HG03039 (cell line): ENCODE data around the gene GLIS1.

Experiments used
- ATAC-seq: cut with Tn5 transposase; IDR thresholded peaks from one replicate; pipeline ENCODE4 v1.9.1; 2021; ENCODE audit warnings: mild to moderate bottlenecking, moderate library complexity; ENCODE audit not compliant: unreplicated experiment

Gene GLIS1

DNA sequence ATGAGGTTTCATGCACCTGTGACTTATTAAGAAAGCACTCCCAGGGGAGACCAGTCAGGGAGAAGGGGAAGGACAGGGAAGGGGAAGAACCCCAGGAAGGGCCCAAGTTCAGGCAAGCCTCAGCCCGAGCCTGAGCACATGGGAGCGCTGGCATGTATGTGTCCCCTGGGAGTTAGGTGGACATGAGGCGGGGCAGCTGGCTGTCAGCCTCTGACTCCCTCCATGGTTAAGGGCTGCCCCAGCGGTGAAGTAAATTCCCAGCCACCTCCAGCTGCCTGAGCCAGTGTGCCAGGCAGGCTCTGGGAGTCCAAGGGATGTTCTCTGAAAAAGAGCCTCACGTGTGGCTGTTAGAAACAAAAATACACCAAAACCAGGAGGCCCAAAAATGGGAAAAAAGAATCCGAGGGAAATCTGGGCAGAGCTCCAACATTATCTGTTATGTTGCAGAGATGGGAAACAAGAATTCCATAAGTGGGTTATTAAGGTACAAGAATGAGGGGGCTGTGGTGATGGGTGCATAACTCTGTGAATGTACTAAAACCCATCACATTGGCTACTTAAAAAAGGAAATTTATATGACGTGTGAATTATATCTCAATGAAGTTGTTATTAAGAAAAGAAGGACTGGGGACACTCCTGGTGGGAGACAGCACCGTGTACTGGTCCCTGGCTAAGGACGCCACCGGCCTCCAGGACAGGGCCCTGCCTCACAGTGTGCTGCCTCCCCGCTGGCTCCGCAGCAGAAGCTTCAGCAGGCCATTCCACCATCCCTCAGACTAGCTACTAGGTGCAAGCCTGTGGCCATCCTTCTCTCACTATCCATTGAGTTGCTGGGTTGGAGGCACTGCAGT, 261.1 kb downstream of the GLIS1 start:
- no peak for ATAC-seq

- no peak for ATAC-seq
These were observed 262.4 kb downstream of the GLIS1 start for GRCh38 chr1:53476579-53476978.

DNA sequence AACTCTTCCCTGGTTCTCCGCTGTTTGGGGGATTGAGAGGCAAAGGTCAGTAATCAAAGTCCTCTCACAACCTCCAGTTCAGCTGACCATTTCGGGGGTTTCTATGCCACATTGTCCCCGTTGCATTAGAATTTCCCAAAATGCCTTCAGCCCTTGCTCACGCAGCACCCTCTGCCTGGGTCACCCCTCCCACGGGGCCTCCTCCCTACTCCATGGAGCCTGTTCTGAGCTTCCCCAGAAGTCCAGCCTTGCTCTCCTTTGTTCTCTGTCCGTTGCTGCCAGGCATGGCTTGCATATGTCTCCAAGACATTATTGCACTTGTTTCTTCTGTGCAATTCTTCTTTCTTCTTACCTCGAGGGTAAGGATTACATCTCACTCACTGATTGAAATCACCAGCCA, 263.3 kb downstream of the GLIS1 start:
- no peak for ATAC-seq

GRCh38 chr1:53473463-53473862, 265.5 kb downstream of the GLIS1 start:
- ATAC-seq, result no peak

DNA sequence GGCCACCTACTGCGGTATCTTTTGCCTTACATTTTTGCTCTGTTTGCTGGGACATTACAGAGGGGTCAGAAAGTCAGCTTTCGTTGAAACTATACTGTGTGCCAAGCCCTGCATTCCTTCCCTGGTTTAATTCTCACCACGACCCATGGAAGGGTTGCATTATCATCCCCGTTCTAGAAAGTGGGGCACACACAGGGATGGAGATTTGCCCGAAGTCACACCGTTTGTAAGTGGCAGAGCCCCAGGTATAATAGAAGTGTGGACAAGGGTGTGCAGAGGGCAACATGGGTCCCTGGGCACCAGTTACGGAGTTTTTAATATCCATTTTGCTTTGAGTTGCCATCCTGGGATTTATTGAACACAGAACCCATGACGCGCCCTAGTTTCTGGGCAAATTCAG, 268.0 kb downstream of the GLIS1 start:
- ATAC-seq, result no peak

DNA sequence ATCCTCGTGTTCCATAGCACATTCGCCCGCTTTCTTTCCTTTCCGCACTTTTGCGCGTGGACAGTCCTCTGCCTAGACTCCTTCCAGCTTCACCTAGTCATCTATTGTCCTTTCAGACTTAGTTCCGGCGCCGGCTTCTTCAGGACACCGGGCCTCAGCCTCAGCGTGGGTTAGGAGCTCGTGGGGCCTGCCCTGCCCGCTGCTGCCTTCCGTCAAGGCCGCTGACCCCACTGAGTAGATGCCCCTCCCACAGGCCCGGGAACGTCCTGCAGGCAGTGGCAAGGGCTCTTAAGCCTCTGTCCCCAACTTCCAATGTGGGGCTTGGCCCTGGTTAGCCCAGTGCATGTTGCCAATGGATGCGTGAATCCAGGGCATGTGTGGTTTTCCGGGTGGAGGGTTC, 268.4 kb downstream of the GLIS1 start:
- no peak for ATAC-seq

GRCh38 chr1:53470155-53470554, 268.8 kb downstream of the GLIS1 start:
- ATAC-seq, result no peak

GRCh38 chr1:53469373-53469772, 269.6 kb downstream of the GLIS1 start:
- ATAC-seq, result no peak

GRCh38 chr1:53468374-53468773, 270.6 kb downstream of the GLIS1 start:
- no peak for ATAC-seq

GRCh38 chr1:53467391-53467790, 271.6 kb downstream of the GLIS1 start:
- no peak for ATAC-seq

DNA sequence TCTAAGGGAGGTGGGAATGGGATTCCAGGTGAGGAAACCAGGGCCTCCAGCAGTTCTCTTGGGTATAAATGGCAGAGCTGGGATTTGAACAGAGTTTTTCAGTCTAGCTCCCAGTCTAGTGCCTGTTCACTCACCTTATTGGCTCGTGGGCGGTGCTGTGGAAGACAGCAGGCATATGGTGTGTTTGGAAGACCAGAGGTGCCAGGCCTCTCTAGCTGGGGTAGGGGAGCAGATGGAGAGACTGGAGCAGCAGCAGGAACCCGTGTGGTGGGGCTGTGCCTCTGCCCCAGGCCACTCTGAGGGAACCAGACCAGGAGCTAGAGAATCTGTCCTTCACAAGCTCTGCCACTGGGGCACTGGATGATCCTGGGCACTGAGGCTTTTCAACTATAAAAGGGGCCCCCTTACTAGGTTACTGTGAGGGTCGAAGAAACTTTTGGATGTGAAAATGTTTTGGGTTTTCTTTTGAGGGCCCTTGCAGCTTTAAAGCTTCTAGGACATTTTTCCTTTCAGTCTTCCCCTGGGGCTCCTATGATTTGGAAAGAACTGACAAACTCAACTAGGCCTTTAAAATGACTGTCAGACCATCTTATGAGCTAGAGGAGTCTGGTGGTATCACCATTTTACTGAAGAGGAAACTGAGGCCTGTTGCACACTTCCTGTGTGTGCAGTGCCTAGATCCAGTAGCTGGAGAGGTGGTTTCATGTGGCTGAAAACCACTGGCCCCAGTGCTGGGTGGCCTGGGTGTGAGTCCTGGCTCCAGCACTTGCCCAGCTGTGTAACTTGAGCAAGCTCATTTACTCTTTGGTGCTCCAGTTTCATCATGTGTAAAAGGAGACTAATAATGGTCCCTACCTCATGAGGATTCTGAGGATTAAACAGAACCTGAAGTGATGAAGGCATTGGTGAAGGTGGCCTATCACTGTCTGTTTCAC, 273.7 kb downstream of the GLIS1 start:
- no peak for ATAC-seq

GRCh38 chr1:53463961-53464899, 274.7 kb downstream of the GLIS1 start:
- no peak for ATAC-seq

- no peak for ATAC-seq
These were observed 276.0 kb downstream of the GLIS1 start for GRCh38 chr1:53462769-53463501.

DNA sequence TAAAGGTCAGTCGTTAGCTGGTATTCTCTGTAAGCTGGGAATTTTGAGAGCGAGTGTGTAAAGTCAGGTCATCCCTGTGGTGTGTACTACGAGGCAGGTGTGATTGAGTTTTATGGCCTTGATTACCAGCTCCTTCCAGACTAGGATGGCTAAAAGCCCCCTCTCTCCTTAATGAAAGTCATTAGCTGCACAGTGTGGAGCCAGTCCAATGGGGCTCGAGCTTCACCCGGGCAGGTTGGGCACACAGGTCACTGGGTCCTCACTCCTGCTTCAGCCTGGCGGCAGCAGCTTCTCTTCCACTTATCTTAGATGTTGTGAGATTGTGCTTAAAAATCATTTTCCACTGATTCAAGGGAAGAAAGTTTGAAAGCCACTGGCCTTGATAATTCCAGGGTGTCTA, 276.8 kb downstream of the GLIS1 start:
- ATAC-seq, result no peak

GRCh38 chr1:53461323-53462044, 277.5 kb downstream of the GLIS1 start:
- no peak for ATAC-seq

GRCh38 chr1:53460666-53461322, 278.2 kb downstream of the GLIS1 start:
- ATAC-seq, result no peak

- ATAC-seq, result no peak
These were observed 278.7 kb downstream of the GLIS1 start for GRCh38 chr1:53460211-53460634.

GRCh38 chr1:53459321-53460175, 279.4 kb downstream of the GLIS1 start, which contains the start of gene DMRTB1:
Gene DMRTB1, plus strand, starts transcription at chr1:53459399. Its CDS starts 55 bp downstream, at chr1:53459454.
- ATAC-seq, result no peak
